ENCODE results near the gene SHROOM3.

Gene SHROOM3

GRCh38 chr4:76556452-76556851, 121.4 kb downstream of the SHROOM3 start:
- no peak overlapping the region for H3K4me3 ChIP-seq (ENCODE audit: low read depth, low read length)
- no peak for DNase-seq (ENCODE audit: low read depth)
- TF ChIP-seq MAX (IDR thresholded peaks at IDR 0.05; ENCODE audit: low read depth, low read length) (no peak), POLR2A (IDR thresholded peaks at IDR 0.05; ENCODE audit: extremely low read depth, insufficient read length) (no peak), MYC (IDR thresholded peaks at IDR 0.05; ENCODE audit: low read depth, low read length) (no peak), CTCF (IDR thresholded peaks at IDR 0.05; ENCODE audit: low read depth, low read length) (no peak)

GRCh38 chr4:76558396-76559235, 123.6 kb downstream of the SHROOM3 start:
- TF ChIP-seq MYC (IDR thresholded peaks at IDR 0.05; ENCODE audit: low read depth, low read length): no peak
- no peak for TF ChIP-seq MAX (IDR thresholded peaks at IDR 0.05; ENCODE audit: low read depth, low read length)
- TF ChIP-seq POLR2A (IDR thresholded peaks at IDR 0.05; ENCODE audit: extremely low read depth, insufficient read length): no peak
- TF ChIP-seq CTCF (IDR thresholded peaks at IDR 0.05; ENCODE audit: low read depth, low read length): no peak
- DNase-seq (ENCODE audit: low read depth): no peak
- H3K4me3 ChIP-seq (ENCODE audit: low read depth, low read length): no peak overlapping the region

GRCh38 chr4:76559236-76560071, 124.4 kb downstream of the SHROOM3 start:
- no peak overlapping the region for H3K4me3 ChIP-seq (ENCODE audit: low read depth, low read length)
- TF ChIP-seq POLR2A (IDR thresholded peaks at IDR 0.05; ENCODE audit: extremely low read depth, insufficient read length) (no peak), MAX (IDR thresholded peaks at IDR 0.05; ENCODE audit: low read depth, low read length) (no peak), MYC (IDR thresholded peaks at IDR 0.05; ENCODE audit: low read depth, low read length) (no peak), CTCF (IDR thresholded peaks at IDR 0.05; ENCODE audit: low read depth, low read length) (no peak)
- DNase-seq (ENCODE audit: low read depth): no peak

GRCh38 chr4:76562161-76562560, 127.1 kb downstream of the SHROOM3 start:
- no peak overlapping the region for H3K4me3 ChIP-seq (ENCODE audit: low read depth, low read length)
- TF ChIP-seq MAX (IDR thresholded peaks at IDR 0.05; ENCODE audit: low read depth, low read length) (no peak), POLR2A (IDR thresholded peaks at IDR 0.05; ENCODE audit: extremely low read depth, insufficient read length) (no peak), CTCF (IDR thresholded peaks at IDR 0.05; ENCODE audit: low read depth, low read length) (no peak), MYC (IDR thresholded peaks at IDR 0.05; ENCODE audit: low read depth, low read length) (no peak)
- no peak for DNase-seq (ENCODE audit: low read depth)

- no peak for DNase-seq (ENCODE audit: low read depth)
- TF ChIP-seq MYC (IDR thresholded peaks at IDR 0.05; ENCODE audit: low read depth, low read length) (no peak), CTCF (IDR thresholded peaks at IDR 0.05; ENCODE audit: low read depth, low read length) (no peak), POLR2A (IDR thresholded peaks at IDR 0.05; ENCODE audit: extremely low read depth, insufficient read length) (no peak), MAX (IDR thresholded peaks at IDR 0.05; ENCODE audit: low read depth, low read length) (no peak)
- H3K4me3 ChIP-seq (ENCODE audit: low read depth, low read length): no peak overlapping the region
Observed at GRCh38 chr4:76562836-76563453, 127.9 kb downstream of the SHROOM3 start.

Data from NB4 (cell line).